Activated CD4-positive, alpha-beta T cell treated with anti-CD3 and anti-CD28 coated beads for 36 hours (primary cell): ENCODE data around the gene TTLL3. TPM values are rescaled to one million over a fixed set of nuclear protein-coding genes. Genes with fewer than 3 reads are reported as not detected.
A peak's percentile ranks its signal among the peaks of the same experiment; 100 is the strongest.

Experiments used
- ATAC-seq: fragments of 200-7000 bp; cut with Tn5 transposase; one replicate; pipeline ENCODE4 v1.10.0; 2021; ENCODE audit warnings: mild to moderate bottlenecking, moderate library complexity
- CTCF ChIA-PET: fragments of 350-600 bp; sonication (Branson Sonifier 250); formaldehyde crosslinking; loops from one replicate; lab custom pipeline; 2021; ENCODE audit warnings: antibody characterized with exemption; lab: Charles Lee
- POLR2A ChIA-PET: fragments of 350-600 bp; sonication (Branson Sonifier 250); formaldehyde crosslinking; loops from one replicate; lab custom pipeline; 2021; ENCODE audit warnings: antibody characterized with exemption, inconsistent platforms; lab: Charles Lee
- DNase-seq: peaks from one replicate; pipeline ENCODE4 v3.0.0-alpha.2; 2020
- H3K27ac Mint-ChIP-seq: one replicate; pipeline ENCODE4 v1.8.0; 2021; ENCODE audit warnings: mixed read lengths
- H3K27me3 Mint-ChIP-seq: one replicate; pipeline ENCODE4 v1.8.0; 2021; ENCODE audit warnings: mixed read lengths
- H3K36me3 Mint-ChIP-seq: one replicate; pipeline ENCODE4 v1.8.0; 2021; ENCODE audit warnings: low read depth, mixed read lengths
- H3K4me1 Mint-ChIP-seq: one replicate; pipeline ENCODE4 v1.8.0; 2021; ENCODE audit warnings: mixed read lengths
- H3K4me3 Mint-ChIP-seq: one replicate; pipeline ENCODE4 v1.8.0; 2021; ENCODE audit warnings: mild to moderate bottlenecking, moderate library complexity, mixed read lengths
- H3K9me3 Mint-ChIP-seq: one replicate; pipeline ENCODE4 v1.8.0; 2021; ENCODE audit warnings: low read depth, mixed read lengths
- intact Hi-C, 2 experiments: fragments of 100-400 bp; cut with DNase I in 1 of 2; cut with micrococcal nuclease in 1 of 2; formaldehyde crosslinking; loops; one replicate each; pipeline versions ENCODE4 v1.14.2 to v1.15.1; 2022 to 2024; cut with DNase I, micrococcal nuclease
- total RNA-seq, 2 experiments: library from RNA; stranded (reverse); gene quantifications; one replicate each; pipeline ENCODE4 v1.2.3, GENCODE V29; 2021

Gene TTLL3, protein sequence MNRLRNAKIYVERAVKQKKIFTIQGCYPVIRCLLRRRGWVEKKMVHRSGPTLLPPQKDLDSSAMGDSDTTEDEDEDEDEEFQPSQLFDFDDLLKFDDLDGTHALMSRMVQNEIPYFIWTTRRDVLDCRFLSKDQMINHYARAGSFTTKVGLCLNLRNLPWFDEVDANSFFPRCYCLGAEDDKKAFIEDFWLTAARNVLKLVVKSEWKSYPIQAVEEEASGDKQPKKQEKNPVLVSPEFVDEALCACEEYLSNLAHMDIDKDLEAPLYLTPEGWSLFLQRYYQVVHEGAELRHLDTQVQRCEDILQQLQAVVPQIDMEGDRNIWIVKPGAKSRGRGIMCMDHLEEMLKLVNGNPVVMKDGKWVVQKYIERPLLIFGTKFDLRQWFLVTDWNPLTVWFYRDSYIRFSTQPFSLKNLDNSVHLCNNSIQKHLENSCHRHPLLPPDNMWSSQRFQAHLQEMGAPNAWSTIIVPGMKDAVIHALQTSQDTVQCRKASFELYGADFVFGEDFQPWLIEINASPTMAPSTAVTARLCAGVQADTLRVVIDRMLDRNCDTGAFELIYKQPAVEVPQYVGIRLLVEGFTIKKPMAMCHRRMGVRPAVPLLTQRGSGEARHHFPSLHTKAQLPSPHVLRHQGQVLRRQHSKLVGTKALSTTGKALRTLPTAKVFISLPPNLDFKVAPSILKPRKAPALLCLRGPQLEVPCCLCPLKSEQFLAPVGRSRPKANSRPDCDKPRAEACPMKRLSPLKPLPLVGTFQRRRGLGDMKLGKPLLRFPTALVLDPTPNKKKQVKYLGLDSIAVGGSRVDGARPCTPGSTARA
- 10 to 100 TPM; 47.5 to 49.8 TPM for total RNA-seq

DNA sequence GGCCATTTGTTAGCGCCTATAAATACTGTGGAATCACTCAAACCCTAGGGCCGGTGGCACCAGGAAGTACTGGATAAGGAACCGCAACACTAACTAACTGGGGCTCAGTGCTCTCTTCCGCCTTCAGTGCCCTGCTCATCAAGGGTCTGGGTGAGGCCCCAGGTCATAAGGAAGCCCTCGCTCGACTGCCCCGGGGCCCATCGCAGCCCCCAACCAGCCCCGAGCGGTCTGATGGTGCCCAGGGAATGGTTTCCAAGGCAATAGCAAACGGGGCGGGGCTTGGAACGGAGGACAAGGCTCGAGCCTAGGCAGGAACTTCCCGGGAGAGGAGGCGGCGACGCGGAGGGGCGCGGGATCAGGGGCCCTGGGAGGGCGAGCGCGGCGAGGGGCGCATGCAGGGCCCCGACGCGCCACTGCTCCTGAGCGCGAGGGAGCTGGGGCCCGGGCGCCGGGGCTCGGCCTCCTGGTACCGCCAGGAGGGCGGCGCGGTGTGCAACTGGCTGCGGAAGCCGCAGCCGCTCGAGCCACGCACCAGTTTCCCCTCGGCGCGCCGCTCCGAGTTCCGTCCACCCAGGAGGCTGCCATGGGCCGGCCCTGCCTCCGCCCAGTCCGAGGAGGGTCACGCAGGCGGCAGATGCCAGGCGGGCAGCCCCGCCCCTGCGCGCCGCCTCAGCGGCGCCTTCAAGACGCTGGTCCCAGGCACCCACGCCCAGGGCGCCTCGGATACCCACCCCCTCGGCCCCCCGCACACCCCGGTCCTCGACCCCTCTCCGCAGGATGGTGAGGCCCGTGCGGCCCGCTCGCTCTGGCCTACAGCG, at the start of gene TTLL3:
TTLL3 (plus strand) TSS at position 648 of the 818 bp plus-strand sequence. CDS start 400 bp downstream, outside the sequence.
- intact Hi-C loops, result loop anchor here in 1 of 2 experiments (1.0 kb wide), 1 partner anchor 17 kb away; the partner anchor contains the start of gene ARPC4
- DNase-seq (peak; percentile 64), ATAC-seq (peak; percentile 34)
- H3K4me3 Mint-ChIP-seq, result peak within 1 kb of the TSS; percentile 75
- H3K27ac Mint-ChIP-seq, result peak within 1 kb of the TSS; percentile 94
- H3K27me3 Mint-ChIP-seq, result no peaks in the 10 kb centered on the region
- H3K9me3 Mint-ChIP-seq, result no peaks in the 10 kb centered on the region
- CTCF ChIA-PET, result interaction anchor here (0.7 to 1.9 kb wide), 5 partner anchors 17 to 446 kb away, joined by 3 to 8 read pairs (median 4); partner anchors contain the start of gene ARPC4
- POLR2A ChIA-PET, result interaction anchor here (1.1 to 2.1 kb wide), 2 partner anchors 17 to 137 kb away, joined by 3 to 5 read pairs; partner anchors contain the start of gene ARPC4
- peaks cover 58% of the 10 kb centered on the region for H3K36me3 Mint-ChIP-seq
- peaks cover 34% of the 10 kb centered on the region for H3K4me1 Mint-ChIP-seq

DNA sequence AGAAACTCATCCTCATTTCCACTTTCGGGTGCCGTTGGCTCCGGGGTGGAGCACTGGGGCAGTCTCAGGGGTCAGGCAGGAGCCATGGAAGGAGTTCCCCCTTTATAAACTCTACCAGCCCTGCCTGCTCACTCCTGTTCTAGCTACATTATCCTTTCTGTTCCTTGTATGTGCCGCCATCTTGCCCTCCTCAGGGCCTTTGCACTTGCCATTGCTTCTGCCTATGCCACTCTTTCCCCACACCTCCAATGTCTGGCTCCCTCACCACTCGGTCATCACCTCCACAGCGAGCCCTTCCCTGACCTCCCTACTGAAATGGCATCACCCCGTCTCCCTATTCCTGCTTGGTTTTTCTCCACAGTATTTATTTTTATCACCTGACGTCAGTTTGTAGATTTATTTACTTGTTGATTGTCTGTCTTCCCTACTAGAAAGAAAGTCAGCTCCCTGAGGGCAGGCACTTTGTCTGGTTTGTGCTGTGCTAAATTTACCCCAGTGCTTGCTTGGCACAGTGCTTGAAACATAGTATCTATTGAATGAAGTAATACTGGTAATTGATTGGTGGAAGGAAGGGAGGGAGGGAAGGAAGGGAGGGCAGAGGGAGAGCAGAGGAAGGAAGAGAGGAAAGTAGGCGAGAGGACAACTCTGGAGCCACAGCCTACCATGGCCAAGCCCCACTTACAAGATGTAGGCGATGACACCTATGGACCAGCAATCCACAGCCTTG, 49.1 kb upstream of the TTLL3 start:
- CTCF ChIA-PET, result interaction anchor here (0.6 kb wide), 1 partner anchor 750 kb away, joined by 3 read pairs; no protein-coding TSS in a partner anchor
- intact Hi-C loops, result no loop called here
- POLR2A ChIA-PET, result no interaction called here
- peaks cover 59% of the 10 kb centered on the region for H3K36me3 Mint-ChIP-seq
- no peak overlapping the region for H3K4me3 Mint-ChIP-seq
- peaks cover 2% of the 10 kb centered on the region for H3K4me1 Mint-ChIP-seq
- no peaks in the 10 kb centered on the region for H3K27me3 Mint-ChIP-seq
- no peaks in the 10 kb centered on the region for H3K9me3 Mint-ChIP-seq
- ATAC-seq (no peak), DNase-seq (no peak)
- H3K27ac Mint-ChIP-seq, result peak overlapping the region; percentile 3

GRCh38 chr3:9761919-9762318, 48.1 kb upstream of the TTLL3 start:
- Mint-ChIP-seq H3K9me3 (no peaks in the 10 kb centered on the region), H3K4me3 (no peak overlapping the region), H3K4me1 (peaks cover 2% of the 10 kb centered on the region), H3K27me3 (no peaks in the 10 kb centered on the region), H3K27ac (no peak overlapping the region), H3K36me3 (peaks cover 52% of the 10 kb centered on the region)
- ChIA-PET POLR2A (no interaction called here), CTCF (no interaction called here)
- DNase-seq (no peak), ATAC-seq (no peak)
- intact Hi-C loops, result no loop called here

DNA sequence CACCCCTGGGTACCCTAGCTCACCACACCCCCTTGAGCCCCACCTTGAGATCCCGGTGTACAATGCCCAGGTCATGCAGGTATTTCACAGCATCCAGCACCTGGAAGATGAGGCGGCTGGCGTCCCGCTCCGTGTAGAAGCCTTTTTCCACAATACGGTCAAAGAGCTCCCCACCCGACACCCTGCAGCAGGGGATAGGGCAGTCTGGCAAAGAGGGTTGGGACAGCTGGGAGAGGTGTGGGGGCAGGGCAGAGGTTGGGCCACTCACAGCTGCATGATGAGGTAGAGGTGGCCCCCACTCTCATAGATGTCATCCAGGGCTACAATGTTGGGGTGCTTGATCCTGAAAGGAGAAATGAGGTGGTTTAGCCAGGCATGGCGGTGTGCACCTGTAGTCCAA, 47.2 kb upstream of the TTLL3 start:
- Mint-ChIP-seq H3K27me3 (no peaks in the 10 kb centered on the region), H3K36me3 (peaks cover 49% of the 10 kb centered on the region), H3K27ac (no peak overlapping the region), H3K4me1 (peaks cover 2% of the 10 kb centered on the region), H3K9me3 (no peaks in the 10 kb centered on the region), H3K4me3 (no peak overlapping the region)
- POLR2A ChIA-PET, result interaction anchor here (0.6 kb wide), 1 partner anchor 8 kb away, joined by 6 read pairs; no protein-coding TSS in a partner anchor
- intact Hi-C loops, result no loop called here
- CTCF ChIA-PET, result interaction anchor here (0.6 kb wide), 1 partner anchor 45 kb away, joined by 3 read pairs; no protein-coding TSS in a partner anchor
- DNase-seq (no peak), ATAC-seq (no peak)

- Mint-ChIP-seq H3K4me3 (no peak overlapping the region), H3K36me3 (peaks cover 34% of the 10 kb centered on the region), H3K27me3 (no peaks in the 10 kb centered on the region), H3K4me1 (peaks cover 21% of the 10 kb centered on the region), H3K9me3 (no peaks in the 10 kb centered on the region), H3K27ac (no peak overlapping the region)
- POLR2A ChIA-PET, result no interaction called here
- no peak for DNase-seq
- intact Hi-C loops, result no loop called here
- ATAC-seq, result no peak
- CTCF ChIA-PET, result no interaction called here
Observed at GRCh38 chr3:9765865-9766264, 44.2 kb upstream of the TTLL3 start.

- intact Hi-C loops, result no loop called here
- Mint-ChIP-seq H3K27ac (no peak overlapping the region), H3K36me3 (peaks cover 28% of the 10 kb centered on the region), H3K4me1 (peaks cover 21% of the 10 kb centered on the region), H3K4me3 (peak overlapping the region; percentile 79), H3K9me3 (no peaks in the 10 kb centered on the region), H3K27me3 (no peaks in the 10 kb centered on the region)
- ChIA-PET POLR2A (interaction anchor here (0.6 kb wide), 1 partner anchor 8 kb away, joined by 5 read pairs; no protein-coding TSS in a partner anchor), CTCF (interaction anchor here (2.6 kb wide), 1 partner anchor 10 kb away, joined by 8 read pairs; no protein-coding TSS in a partner anchor)
- DNase-seq (no peak), ATAC-seq (no peak)
Observed at GRCh38 chr3:9767418-9767817, 42.6 kb upstream of the TTLL3 start.

DNA sequence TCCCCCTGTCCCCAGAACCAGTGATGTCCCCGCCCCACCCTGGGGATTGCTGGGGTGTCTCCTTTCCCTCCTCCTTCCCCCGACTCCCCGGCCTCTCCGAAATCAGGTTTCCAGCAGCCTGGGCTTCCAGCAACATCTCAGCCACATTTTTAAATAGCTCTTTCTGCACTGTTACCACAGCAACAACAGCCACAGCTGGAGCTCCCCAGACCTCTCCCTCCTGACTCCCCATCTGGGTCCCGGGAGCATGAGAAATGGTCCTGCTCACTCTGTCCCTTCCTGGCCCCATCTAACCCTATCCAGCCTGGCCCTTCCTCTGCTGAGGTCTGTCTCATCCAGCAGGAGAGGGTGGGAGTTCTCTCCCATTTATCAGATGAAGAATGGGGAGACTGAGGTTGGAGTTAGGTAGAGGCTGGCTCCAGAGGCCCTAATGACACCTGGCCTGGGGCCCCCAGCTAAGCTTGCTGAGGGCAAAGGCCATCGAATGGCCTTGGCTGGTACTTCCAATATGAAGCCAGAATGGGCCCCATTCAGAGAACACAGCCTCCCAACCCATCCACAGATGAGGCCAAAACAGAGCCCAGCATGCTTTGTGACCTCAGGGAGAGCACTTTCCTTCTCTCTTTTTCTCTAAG, 41.8 kb upstream of the TTLL3 start:
- intact Hi-C loops, result loop anchor here in 1 of 2 experiments (2.0 kb wide), 1 partner anchor 17 kb away; no protein-coding TSS in a partner anchor
- H3K4me1 Mint-ChIP-seq, result peaks cover 21% of the 10 kb centered on the region
- no peak for ATAC-seq
- H3K9me3 Mint-ChIP-seq, result no peaks in the 10 kb centered on the region
- H3K27me3 Mint-ChIP-seq, result no peaks in the 10 kb centered on the region
- POLR2A ChIA-PET, result no interaction called here
- H3K4me3 Mint-ChIP-seq, result peak overlapping the region; percentile 79
- peaks cover 21% of the 10 kb centered on the region for H3K36me3 Mint-ChIP-seq
- no peak for DNase-seq
- CTCF ChIA-PET, result interaction anchor here (2.6 kb wide), 1 partner anchor 9 kb away, joined by 8 read pairs; no protein-coding TSS in a partner anchor
- no peak overlapping the region for H3K27ac Mint-ChIP-seq

GRCh38 chr3:9769012-9769411, 41.0 kb upstream of the TTLL3 start:
- ChIA-PET CTCF (interaction anchor here (1.0 to 2.6 kb wide), 3 partner anchors 9 to 225 kb away, joined by 3 to 8 read pairs (median 8); partner anchors contain the start of gene OGG1), POLR2A (no interaction called here)
- Mint-ChIP-seq H3K27me3 (no peaks in the 10 kb centered on the region), H3K4me3 (peak overlapping the region; percentile 79), H3K9me3 (no peaks in the 10 kb centered on the region), H3K27ac (peak overlapping the region; percentile 59), H3K4me1 (peaks cover 21% of the 10 kb centered on the region), H3K36me3 (peaks cover 20% of the 10 kb centered on the region)
- DNase-seq (no peak), ATAC-seq (no peak)
- intact Hi-C loops, result loop anchor here (1.0 to 2.0 kb wide), 3 partner anchors 9 to 24 kb away; partner anchors contain the start of gene ARPC4 (in 1 of the 2)

DNA sequence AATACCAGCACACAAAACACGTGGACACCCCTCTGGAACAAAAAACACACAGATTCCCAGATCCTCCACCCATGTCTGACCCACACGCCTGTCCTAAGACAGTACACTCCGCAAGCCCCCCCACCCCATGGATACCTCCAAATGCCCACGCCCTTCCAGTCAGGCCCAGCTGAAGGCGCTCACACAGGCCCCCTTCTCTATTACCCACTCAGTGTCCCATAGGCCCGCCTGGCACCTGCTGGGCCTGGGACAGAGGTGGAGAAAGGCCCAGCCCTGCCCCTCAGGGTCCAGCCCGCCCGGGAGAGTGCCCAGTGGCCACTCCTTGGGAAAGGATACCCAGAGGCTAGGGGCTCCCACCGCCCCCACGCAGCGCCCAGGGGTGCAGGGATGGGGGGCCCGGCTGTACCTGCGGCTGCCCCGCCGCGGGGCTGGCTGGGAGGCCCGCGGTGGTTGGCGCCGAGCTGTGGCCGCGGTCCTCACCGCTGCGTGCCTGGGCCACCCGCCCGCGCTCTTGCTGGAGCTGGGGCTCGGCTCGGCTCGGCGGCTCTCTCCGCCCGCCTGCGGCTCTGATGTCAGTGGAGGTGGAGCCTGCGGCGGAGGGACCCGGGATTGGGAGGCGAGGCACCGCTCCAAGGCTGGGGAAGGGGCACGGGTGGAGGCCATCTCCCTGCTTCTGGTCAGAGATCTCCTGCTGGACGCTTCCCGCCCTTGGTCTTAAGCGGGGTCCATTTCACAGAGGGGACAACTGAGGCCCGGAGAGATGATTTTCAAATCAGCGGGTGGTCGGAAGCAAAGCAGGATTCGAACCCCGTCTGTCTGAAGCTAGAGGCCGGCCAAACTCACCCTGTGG, 40.4 kb upstream of the TTLL3 start, which contains the start of gene CAMK1:
CAMK1 (minus strand) TSS at position 522 of the 850 bp plus-strand sequence. CDS start 2,198 bp downstream, outside the sequence.
- H3K27ac Mint-ChIP-seq, result peak within 1 kb of the TSS; percentile 78
- intact Hi-C loops, result loop anchor here (1.0 to 2.0 kb wide), 3 partner anchors 9 to 24 kb away; partner anchors contain the start of gene ARPC4 (in 1 of the 2)
- H3K9me3 Mint-ChIP-seq, result no peaks in the 10 kb centered on the region
- ATAC-seq (peak; percentile 97), DNase-seq (peak; percentile 88)
- no peaks in the 10 kb centered on the region for H3K27me3 Mint-ChIP-seq
- POLR2A ChIA-PET, result interaction anchor here (1.0 to 1.6 kb wide), 3 partner anchors 9 to 23 kb away, joined by 3 to 7 read pairs (median 6); partner anchors contain the start of genes ARPC4, OGG1 and TADA3
- peaks cover 21% of the 10 kb centered on the region for H3K4me1 Mint-ChIP-seq
- H3K36me3 Mint-ChIP-seq, result peaks cover 20% of the 10 kb centered on the region
- H3K4me3 Mint-ChIP-seq, result peak within 1 kb of the TSS; percentile 79
- CTCF ChIA-PET, result interaction anchor here (0.9 to 2.6 kb wide), 7 partner anchors 8 to 225 kb away, joined by 3 to 8 read pairs (median 3); partner anchors contain the start of gene OGG1
